HG02588 (cell line): ENCODE data around the gene SARNP.

Source experiments
- ATAC-seq: cut with Tn5 transposase; IDR thresholded peaks from one replicate; pipeline ENCODE4 v1.9.1; 2021; ENCODE audit warnings: mild to moderate bottlenecking, moderate library complexity; ENCODE audit not compliant: unreplicated experiment

Gene SARNP

GRCh38 chr12:55712700-55713415 lies 104.7 kb downstream of the SARNP start:
- ATAC-seq = no peak

- no peak for ATAC-seq
Measured at GRCh38 chr12:55711786-55712553, 105.6 kb downstream of the SARNP start.

- no peak for ATAC-seq
Measured at GRCh38 chr12:55708695-55709233, 108.8 kb downstream of the SARNP start.

GRCh38 chr12:55707841-55708694 lies 109.5 kb downstream of the SARNP start, which contains the start of gene ITGA7:
ITGA7 (minus strand) TSS chr12:55707904; CDS start chr12:55707682, 222 bp downstream.
- no peak for ATAC-seq
